HL-60 (cell line): Measurements from ENCODE around the gene PALLD.

ENCODE experiments used
- CTCF ChIP-seq: IDR thresholded peaks from one replicate; pipeline ENCODE4 v1.5.1; 2011; ENCODE audit warnings: low read length, control low read depth, inconsistent platforms; ENCODE audit not compliant: insufficient read depth
- POLR2AphosphoS5 ChIP-seq: IDR thresholded peaks from 2 replicates; pipeline ENCODE4 v1.6.1; 2012; ENCODE audit warnings: low read depth
- SPI1 ChIP-seq: IDR thresholded peaks from 2 replicates; pipeline ENCODE4 v1.6.1; 2012; ENCODE audit warnings: low read depth, mild to moderate bottlenecking, borderline replicate concordance

- TF ChIP-seq CTCF (no peak), SPI1 (no peak), POLR2AphosphoS5 (no peak)
Observed at GRCh38 chr4:168925789-168926490, 429.1 kb downstream of the PALLD start.
